A549 (cell line): ENCODE measurements around the gene AFAP1.

ENCODE experiments used
- CTCF ChIP-seq: fragments of >200 bp; sonication (Bioruptor Twin); formaldehyde crosslinking; IDR thresholded peaks from 3 replicates; pipeline ENCODE4 v1.5.1; 2016
- HES2 ChIP-seq: fragments of >200 bp; sonication (Bioruptor Twin); formaldehyde crosslinking; IDR thresholded peaks from 2 replicates; pipeline ENCODE4 v1.6.1; 2016
- RCOR1 ChIP-seq: fragments of 150-350 bp; IDR thresholded peaks from 2 replicates; pipeline ENCODE4 v1.6.1; 2014; ENCODE audit warnings: antibody characterized with exemption, low read length, low read depth

- TF ChIP-seq CTCF (no peak), HES2 (no peak), RCOR1 (no peak)
Measured at GRCh38 chr4:7780751-7781348, 158.8 kb downstream of the AFAP1 start.
